Measurements from ENCODE around the gene FAM20C. TPM values are rescaled to one million over a fixed set of nuclear protein-coding genes. Genes with fewer than 3 reads are reported as not detected.

FAM20C gene
- total RNA-seq, 1 donor from 2014 or later: 21.9 TPM

- Mint-ChIP-seq H3K4me1 (no peaks in the 10 kb centered on the region), H3K36me3 (ENCODE audit: low read depth) (no peaks in the 10 kb centered on the region), H3K4me3 (no peak overlapping the region), H3K27me3 (ENCODE audit: low read depth) (peaks cover 43% of the 10 kb centered on the region), H3K27ac (ENCODE audit: unreplicated experiment) (peak overlapping the region; percentile 12), H3K9me3 (no peaks in the 10 kb centered on the region)
- no peak for DNase-seq (ENCODE audit: low read depth, low spot score)
- TF ChIP-seq CTCF (conservative IDR thresholded peaks at IDR 0.05): no peak
Observed at GRCh38 chr7:286266-286665, 93.9 kb downstream of the FAM20C start.

GRCh38 chr7:288671-289101 lies 96.3 kb downstream of the FAM20C start:
- H3K9me3 Mint-ChIP-seq: no peaks in the 10 kb centered on the region
- H3K4me1 Mint-ChIP-seq: no peaks in the 10 kb centered on the region
- DNase-seq (ENCODE audit: low read depth, low spot score): no peak
- H3K27ac Mint-ChIP-seq (ENCODE audit: unreplicated experiment): no peak overlapping the region
- H3K36me3 Mint-ChIP-seq (ENCODE audit: low read depth): no peaks in the 10 kb centered on the region
- peaks cover 64% of the 10 kb centered on the region for H3K27me3 Mint-ChIP-seq (ENCODE audit: low read depth)
- H3K4me3 Mint-ChIP-seq: no peak overlapping the region
- no peak for TF ChIP-seq CTCF (conservative IDR thresholded peaks at IDR 0.05)

- Mint-ChIP-seq H3K9me3 (no peaks in the 10 kb centered on the region), H3K27me3 (ENCODE audit: low read depth) (peaks cover 66% of the 10 kb centered on the region), H3K36me3 (ENCODE audit: low read depth) (no peaks in the 10 kb centered on the region), H3K4me3 (no peak overlapping the region), H3K4me1 (no peaks in the 10 kb centered on the region), H3K27ac (ENCODE audit: unreplicated experiment) (no peak overlapping the region)
- no peak for DNase-seq (ENCODE audit: low read depth, low spot score)
- TF ChIP-seq CTCF (conservative IDR thresholded peaks at IDR 0.05): no peak
Observed at GRCh38 chr7:289209-289755, 96.9 kb downstream of the FAM20C start.

DNA sequence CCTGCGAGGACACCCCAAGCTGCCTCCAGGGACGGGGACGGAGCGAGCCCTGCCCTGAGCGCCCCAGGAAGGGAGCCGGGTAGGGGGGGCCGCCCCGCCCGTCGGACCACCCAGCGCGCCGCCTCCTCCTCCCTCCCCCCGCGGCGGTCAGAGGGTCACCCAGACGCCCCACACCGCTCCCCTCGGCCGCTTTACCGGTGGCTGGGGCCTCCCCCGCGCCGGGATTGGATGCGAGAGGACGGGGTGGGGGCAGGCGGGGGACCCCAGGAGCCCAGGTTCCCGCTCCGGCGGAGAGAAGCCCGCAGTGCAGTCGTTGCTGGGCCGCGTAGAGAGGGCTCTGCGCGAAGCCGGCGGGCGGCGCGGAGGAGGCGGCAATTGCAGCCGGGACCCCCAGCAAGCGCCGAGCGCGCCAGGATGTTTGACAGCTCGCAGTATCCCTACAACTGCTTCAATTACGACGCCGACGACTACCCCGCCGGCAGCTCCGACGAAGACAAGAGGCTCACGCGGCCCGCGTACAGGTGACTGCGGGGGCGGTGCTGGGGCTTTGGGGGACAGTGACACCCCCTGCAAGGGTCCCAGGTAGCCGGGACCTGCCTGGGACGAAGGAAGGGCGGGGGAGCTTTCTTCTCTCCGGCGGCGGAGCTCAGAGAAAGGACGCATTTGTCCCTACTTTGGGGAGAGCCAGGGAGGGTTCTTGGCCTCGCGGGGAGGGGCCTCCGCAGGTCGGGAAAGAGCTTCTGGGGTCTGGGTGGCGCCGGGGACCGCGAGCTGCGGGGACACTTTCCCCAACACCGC lies 97.6 kb downstream of the FAM20C start, which contains the start of gene FOXL3:
FOXL3 (plus strand) TSS at position 415 of the 798 bp plus-strand sequence; CDS start at position 415, 0 bp downstream.
- no peak for TF ChIP-seq CTCF (conservative IDR thresholded peaks at IDR 0.05)
- no peak for DNase-seq (ENCODE audit: low read depth, low spot score)
- H3K27me3 Mint-ChIP-seq (ENCODE audit: low read depth): peaks cover 66% of the 10 kb centered on the region
- no peaks in the 10 kb centered on the region for H3K36me3 Mint-ChIP-seq (ENCODE audit: low read depth)
- H3K9me3 Mint-ChIP-seq: no peaks in the 10 kb centered on the region
- H3K4me3 Mint-ChIP-seq: no peak within 1 kb of the TSS
- no peaks in the 10 kb centered on the region for H3K4me1 Mint-ChIP-seq
- H3K27ac Mint-ChIP-seq (ENCODE audit: unreplicated experiment): no peak within 1 kb of the TSS

DNA sequence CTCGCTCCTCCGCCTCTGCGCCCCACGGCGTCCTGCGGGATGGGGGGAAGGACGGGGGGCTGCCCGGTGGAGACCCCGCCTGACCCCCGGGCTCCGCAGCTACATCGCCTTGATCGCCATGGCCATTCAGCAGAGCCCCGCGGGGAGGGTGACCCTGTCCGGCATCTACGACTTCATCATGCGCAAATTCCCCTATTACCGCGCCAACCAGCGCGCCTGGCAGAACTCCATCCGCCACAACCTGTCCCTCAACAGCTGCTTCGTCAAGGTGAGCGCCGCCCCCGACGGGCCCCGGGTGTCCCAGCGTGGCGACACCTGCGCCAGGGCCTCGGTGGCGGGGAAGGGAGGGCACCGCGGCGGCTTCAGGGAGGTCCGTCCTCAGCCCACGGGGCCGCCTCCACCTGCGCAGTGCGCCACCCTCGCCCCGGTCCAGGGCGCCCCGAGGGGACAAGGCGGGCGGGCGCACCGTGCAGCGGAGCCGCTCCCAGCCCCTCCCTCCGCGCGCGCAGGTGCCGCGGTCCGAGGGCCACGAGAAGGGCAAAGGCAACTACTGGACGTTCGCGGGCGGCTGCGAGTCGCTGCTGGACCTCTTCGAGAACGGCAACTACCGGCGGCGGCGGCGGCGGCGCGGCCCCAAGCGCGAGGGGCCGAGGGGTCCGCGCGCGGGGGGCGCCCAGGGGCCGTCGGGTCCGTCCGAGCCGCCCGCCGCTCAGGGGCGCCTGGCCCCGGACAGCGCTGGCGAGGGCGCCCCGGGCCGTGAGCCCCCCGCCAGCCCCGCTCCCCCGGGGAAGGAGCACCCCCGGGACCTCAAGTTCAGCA lies 98.4 kb downstream of the FAM20C start:
- H3K27me3 Mint-ChIP-seq (ENCODE audit: low read depth): peaks cover 61% of the 10 kb centered on the region
- no peaks in the 10 kb centered on the region for H3K4me1 Mint-ChIP-seq
- no peak overlapping the region for H3K27ac Mint-ChIP-seq (ENCODE audit: unreplicated experiment)
- no peaks in the 10 kb centered on the region for H3K36me3 Mint-ChIP-seq (ENCODE audit: low read depth)
- no peak for TF ChIP-seq CTCF (conservative IDR thresholded peaks at IDR 0.05)
- no peaks in the 10 kb centered on the region for H3K9me3 Mint-ChIP-seq
- H3K4me3 Mint-ChIP-seq: no peak overlapping the region
- DNase-seq (ENCODE audit: low read depth, low spot score): no peak
